T-helper 17 cell (primary cell): ENCODE measurements around the gene FANCD2OS. TPM values are rescaled to one million over a fixed set of nuclear protein-coding genes. Genes with fewer than 3 reads are reported as not detected.
A peak's percentile ranks its signal among the peaks of the same experiment; 100 is the strongest.
"Not testable (repeated sequence)": the region's sequence is repeated elsewhere in the genome, so short reads cannot be mapped to it uniquely, and the experiment has no call there.

ENCODE experiments used
- ATAC-seq: fragments of 150-1000 bp; cut with Tn5 transposase; 2 replicates; pipeline ENCODE4 v1.10.0; 2021; ENCODE audit warnings: mild to moderate bottlenecking, moderate library complexity
- DNase-seq, 3 donors: peaks; one replicate each; pipeline versions ENCODE4 v3.0.0 to v3.0.0-alpha.2; 2020 to 2021
- H3K9me3 ChIP-seq: one replicate; pipeline ENCODE4 v1.7.0; 2013; ENCODE audit warnings: low read length, mild to moderate bottlenecking; ENCODE audit not compliant: control insufficient read depth, poor library complexity, severe bottlenecking
- H3K27ac Mint-ChIP-seq: one replicate; pipeline ENCODE4 v1.8.0; 2022; ENCODE audit warnings: mild to moderate bottlenecking, moderate library complexity, mixed read lengths
- H3K27me3 Mint-ChIP-seq: one replicate; pipeline ENCODE4 v1.8.0; 2022; ENCODE audit warnings: mixed read lengths
- H3K36me3 Mint-ChIP-seq: one replicate; pipeline ENCODE4 v1.8.0; 2022; ENCODE audit warnings: low read depth, mixed read lengths
- H3K4me1 Mint-ChIP-seq: one replicate; pipeline ENCODE4 v1.8.0; 2022; ENCODE audit warnings: mild to moderate bottlenecking, mixed read lengths
- H3K4me3 Mint-ChIP-seq: one replicate; pipeline ENCODE4 v1.8.0; 2022; ENCODE audit warnings: mild to moderate bottlenecking, moderate library complexity, mixed read lengths
- total RNA-seq, 4 donors: library from RNA in 2 of 4; stranded (reverse) in 2 of 4; gene quantifications; one replicate each; pipeline ENCODE4 v1.2.3 and lab custom pipeline; 2022 to 2026

The FANCD2OS gene
- total RNA-seq, 2 donors from 2014 or later, result not detected

GRCh38 chr3:10122724-10123123 is 14.7 kb upstream of the FANCD2OS start:
- H3K4me3 Mint-ChIP-seq, result no peak overlapping the region
- H3K27me3 Mint-ChIP-seq, result no peaks in the 10 kb centered on the region
- H3K9me3 ChIP-seq, result no peaks in the 10 kb centered on the region
- DNase-seq (no peak), ATAC-seq (no peak)
- H3K36me3 Mint-ChIP-seq, result peaks cover 10% of the 10 kb centered on the region
- H3K4me1 Mint-ChIP-seq, result peaks cover 26% of the 10 kb centered on the region
- H3K27ac Mint-ChIP-seq, result peak overlapping the region; percentile 92

DNA sequence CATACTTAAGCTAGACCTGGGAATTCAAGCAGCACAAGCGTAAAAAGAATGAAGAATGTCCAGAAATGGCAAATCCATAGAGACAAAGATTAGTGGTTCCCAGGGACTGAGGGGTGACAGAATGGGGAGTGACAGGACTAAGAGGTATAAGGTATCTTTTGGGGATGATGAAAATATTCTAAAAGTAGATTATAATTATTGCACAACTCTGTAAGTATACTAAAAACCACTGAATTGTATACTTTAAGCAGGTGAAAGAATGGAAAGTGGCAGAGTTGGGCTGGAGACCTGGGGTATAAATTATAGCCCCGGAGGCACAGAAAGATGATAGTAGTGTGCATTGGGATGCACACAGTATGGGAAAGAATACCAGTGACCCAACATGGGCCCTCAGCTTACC is 13.0 kb upstream of the FANCD2OS start:
- no peaks in the 10 kb centered on the region for H3K27me3 Mint-ChIP-seq
- no peak overlapping the region for H3K4me3 Mint-ChIP-seq
- H3K9me3 ChIP-seq, result no peaks in the 10 kb centered on the region
- H3K4me1 Mint-ChIP-seq, result peaks cover 31% of the 10 kb centered on the region
- H3K27ac Mint-ChIP-seq, result peak overlapping the region; percentile 54
- peaks cover 9% of the 10 kb centered on the region for H3K36me3 Mint-ChIP-seq
- DNase-seq (no peak), ATAC-seq (no peak)

GRCh38 chr3:10119376-10119775 is 11.3 kb upstream of the FANCD2OS start:
- H3K36me3 Mint-ChIP-seq, result peaks cover 12% of the 10 kb centered on the region
- H3K27me3 Mint-ChIP-seq, result no peaks in the 10 kb centered on the region
- H3K27ac Mint-ChIP-seq, result no peak overlapping the region
- DNase-seq, result no peak
- H3K4me1 Mint-ChIP-seq, result peaks cover 33% of the 10 kb centered on the region
- ATAC-seq, result no peak
- no peaks in the 10 kb centered on the region for H3K9me3 ChIP-seq
- H3K4me3 Mint-ChIP-seq, result no peak overlapping the region

GRCh38 chr3:10116928-10117327 is 8.9 kb upstream of the FANCD2OS start:
- Mint-ChIP-seq H3K4me1 (peaks cover 24% of the 10 kb centered on the region), H3K27ac (no peak overlapping the region), H3K4me3 (peak overlapping the region; percentile 100), H3K36me3 (peaks cover 8% of the 10 kb centered on the region), H3K27me3 (no peaks in the 10 kb centered on the region)
- H3K9me3 ChIP-seq, result no peaks in the 10 kb centered on the region
- DNase-seq (no peak), ATAC-seq (no peak)

DNA sequence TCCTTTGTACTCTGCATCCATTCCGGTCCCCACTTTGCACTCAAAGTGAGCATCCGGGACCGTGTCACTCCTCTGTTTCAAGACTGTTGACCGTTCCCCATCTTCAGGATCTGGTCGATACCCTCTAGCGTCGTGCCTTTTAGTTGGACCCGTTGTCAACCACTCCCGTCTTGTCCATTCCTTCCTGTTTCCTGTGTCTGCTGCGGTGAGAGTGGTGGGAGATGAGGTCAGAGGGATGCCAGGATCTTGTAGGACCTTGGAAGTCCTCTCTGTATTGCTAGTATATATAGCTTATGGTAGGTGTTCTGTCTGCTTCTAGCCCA is 8.0 kb upstream of the FANCD2OS start:
- H3K9me3 ChIP-seq, result no peaks in the 10 kb centered on the region
- Mint-ChIP-seq H3K27ac (peak overlapping the region; percentile 96), H3K36me3 (peaks cover 8% of the 10 kb centered on the region), H3K27me3 (no peaks in the 10 kb centered on the region), H3K4me1 (peaks cover 21% of the 10 kb centered on the region), H3K4me3 (peak overlapping the region; percentile 100)
- no peak for ATAC-seq
- no peak for DNase-seq

DNA sequence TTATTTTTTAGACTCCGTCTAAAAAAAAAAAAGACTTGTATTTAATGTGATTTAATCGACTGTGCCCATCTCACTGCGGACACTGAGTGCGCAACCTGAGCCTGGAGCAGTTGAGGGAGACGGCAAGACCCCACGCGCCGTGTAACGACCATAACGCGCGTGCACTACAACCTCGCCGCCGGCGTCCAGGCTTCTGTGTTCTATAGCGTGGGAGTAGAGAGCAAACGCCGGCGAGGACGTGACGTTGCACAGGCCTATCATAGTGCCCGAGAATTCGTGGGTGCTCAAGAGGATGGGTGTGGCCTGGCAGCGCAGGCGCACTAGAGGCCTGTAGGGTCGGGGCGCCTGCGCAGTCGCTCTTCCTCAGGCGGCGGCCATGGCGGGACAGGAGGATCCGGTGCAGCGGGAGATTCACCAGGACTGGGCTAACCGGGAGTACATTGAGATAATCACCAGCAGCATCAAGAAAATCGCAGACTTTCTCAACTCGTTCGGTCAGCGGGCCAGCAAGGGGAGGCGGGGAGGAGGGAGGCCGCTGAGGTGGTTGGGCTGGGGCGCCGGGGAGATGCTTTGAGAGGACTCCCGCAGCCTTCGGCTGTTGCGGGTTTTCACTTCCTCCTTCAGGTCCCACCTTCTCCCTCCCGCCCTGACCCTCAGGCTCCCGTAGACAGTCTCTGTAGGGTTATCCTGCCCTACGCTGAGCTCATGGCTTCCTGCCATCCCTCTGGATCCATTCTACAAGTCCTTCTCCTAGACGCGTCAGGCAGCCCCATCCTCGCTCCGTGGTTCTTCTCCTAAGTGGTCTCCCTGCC is 7.5 kb upstream of the FANCD2OS start, which contains the start of gene BRK1:
BRK1 (plus strand) TSS at position 350 of the 812 bp plus-strand sequence; CDS start at position 377, 27 bp downstream.
- H3K9me3 ChIP-seq, result no peaks in the 10 kb centered on the region
- Mint-ChIP-seq H3K4me1 (peaks cover 15% of the 10 kb centered on the region), H3K27ac (peak within 1 kb of the TSS; percentile 96), H3K4me3 (peak within 1 kb of the TSS; percentile 100), H3K36me3 (peaks cover 8% of the 10 kb centered on the region), H3K27me3 (no peaks in the 10 kb centered on the region)
- DNase-seq (peak; percentile 78 to 90 (median 86)), ATAC-seq (peak; percentile 99)

- H3K27ac Mint-ChIP-seq, result no peak overlapping the region
- H3K9me3 ChIP-seq, result no peaks in the 10 kb centered on the region
- H3K4me1 Mint-ChIP-seq, result peaks cover 2% of the 10 kb centered on the region
- no peak overlapping the region for H3K4me3 Mint-ChIP-seq
- peaks cover 2% of the 10 kb centered on the region for H3K36me3 Mint-ChIP-seq
- no peak for ATAC-seq
- H3K27me3 Mint-ChIP-seq, result no peaks in the 10 kb centered on the region
- DNase-seq, result no peak
Observed at GRCh38 chr3:10106919-10107318, 1.1 kb downstream of the FANCD2OS start.

DNA sequence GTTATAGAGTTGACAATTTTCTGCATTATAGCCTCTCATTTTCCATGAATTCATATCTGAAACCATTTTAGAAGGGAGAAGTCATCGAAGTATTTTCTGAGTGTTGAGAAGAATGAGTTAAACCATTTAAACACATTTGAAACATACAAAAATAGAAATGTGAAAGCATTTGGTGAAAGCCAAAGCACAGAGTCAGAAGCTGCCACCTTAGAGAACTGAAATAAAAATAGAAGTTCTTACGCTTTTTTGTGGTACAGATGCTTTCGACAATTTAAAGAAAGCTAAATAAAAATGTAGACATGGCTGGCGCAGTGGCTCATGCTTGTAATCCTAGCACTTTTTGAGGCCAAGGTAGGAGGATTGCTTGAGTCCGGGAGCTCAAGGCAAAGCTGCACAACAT is 9.0 kb downstream of the FANCD2OS start:
- H3K36me3 Mint-ChIP-seq, result no peaks in the 10 kb centered on the region
- H3K4me1 Mint-ChIP-seq, result no peaks in the 10 kb centered on the region
- H3K9me3 ChIP-seq, result no peaks in the 10 kb centered on the region
- ATAC-seq, result no peak
- DNase-seq, result no peak
- H3K27ac Mint-ChIP-seq, result no peak overlapping the region
- no peak overlapping the region for H3K4me3 Mint-ChIP-seq
- no peaks in the 10 kb centered on the region for H3K27me3 Mint-ChIP-seq

DNA sequence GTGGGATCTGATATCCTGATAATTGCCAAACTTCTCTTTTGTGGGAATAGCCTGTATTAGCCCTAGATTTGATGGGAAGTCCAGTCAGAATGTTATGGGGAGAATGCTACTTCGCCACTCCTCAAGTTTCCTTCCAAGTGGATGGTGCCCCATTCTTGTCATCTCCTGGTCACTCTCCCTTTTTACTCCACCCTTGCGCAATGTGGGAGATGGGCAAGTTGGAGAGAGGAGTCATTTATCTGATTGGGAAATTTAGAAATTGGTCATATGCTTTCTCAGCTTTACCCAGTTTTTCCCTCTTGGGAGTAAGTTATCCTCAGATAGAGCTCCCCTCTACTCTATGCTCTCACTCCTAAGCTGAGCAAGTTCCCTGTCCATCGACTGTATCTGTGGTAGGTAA is 14.4 kb downstream of the FANCD2OS start:
- H3K27ac Mint-ChIP-seq, result no peak overlapping the region
- H3K4me3 Mint-ChIP-seq, result no peak overlapping the region
- peaks cover 3% of the 10 kb centered on the region for H3K36me3 Mint-ChIP-seq
- H3K9me3 ChIP-seq, result no peaks in the 10 kb centered on the region
- peaks cover 3% of the 10 kb centered on the region for H3K4me1 Mint-ChIP-seq
- H3K27me3 Mint-ChIP-seq, result no peaks in the 10 kb centered on the region
- ATAC-seq, result no peak
- no peak for DNase-seq

- not testable (repeated sequence) for DNase-seq, H3K9me3 ChIP-seq, H3K27ac Mint-ChIP-seq, H3K36me3 Mint-ChIP-seq, H3K4me3 Mint-ChIP-seq, ATAC-seq, H3K4me1 Mint-ChIP-seq, H3K27me3 Mint-ChIP-seq
Observed at GRCh38 chr3:10091387-10091786, 16.7 kb downstream of the FANCD2OS start.

DNA sequence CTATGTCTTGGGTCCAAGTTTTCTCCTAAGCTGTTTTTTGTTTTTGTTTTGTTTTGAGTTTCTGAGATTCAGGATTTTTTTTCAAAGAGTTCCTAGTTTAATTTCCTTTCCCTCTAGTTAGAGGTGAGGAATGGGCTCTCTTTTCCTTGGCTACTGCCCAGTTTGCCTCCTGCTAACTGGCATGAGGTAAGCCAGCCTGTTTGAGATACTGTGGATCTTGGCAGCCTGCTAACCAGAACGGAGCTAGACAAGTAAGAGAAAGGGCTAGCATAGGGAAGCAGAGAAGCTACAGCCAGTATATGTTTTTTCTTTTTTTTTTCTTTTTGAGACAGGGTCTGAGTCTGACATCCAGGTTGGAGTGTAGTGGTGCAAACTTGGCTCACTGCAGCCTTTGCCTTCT is 17.3 kb downstream of the FANCD2OS start:
- H3K36me3 Mint-ChIP-seq, H3K4me1 Mint-ChIP-seq, H3K27me3 Mint-ChIP-seq, ATAC-seq, H3K9me3 ChIP-seq, H3K4me3 Mint-ChIP-seq, H3K27ac Mint-ChIP-seq, DNase-seq: not testable (repeated sequence)

DNA sequence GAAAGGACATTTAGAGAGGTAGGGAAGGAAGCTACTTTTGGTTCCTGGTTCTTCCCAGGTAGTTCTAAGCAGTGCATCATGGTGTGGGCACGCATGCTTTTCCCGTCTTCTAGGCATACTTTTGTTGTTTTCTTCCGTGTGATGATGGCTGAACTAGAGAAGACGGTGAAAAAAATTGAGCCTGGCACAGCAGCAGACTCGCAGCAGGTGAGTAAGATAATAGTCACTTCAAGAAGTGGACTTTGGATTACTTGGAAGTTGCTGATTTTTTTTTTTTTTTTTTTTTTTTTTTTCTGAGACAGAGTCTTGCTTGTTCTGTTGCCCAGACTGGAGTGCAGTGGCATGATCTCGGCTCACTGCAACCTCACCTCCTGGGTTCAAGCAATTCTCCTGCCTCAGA is 17.9 kb downstream of the FANCD2OS start:
- no peaks in the 10 kb centered on the region for H3K9me3 ChIP-seq
- Mint-ChIP-seq H3K27ac (no peak overlapping the region), H3K36me3 (peaks cover 3% of the 10 kb centered on the region), H3K4me3 (no peak overlapping the region), H3K4me1 (peaks cover 3% of the 10 kb centered on the region), H3K27me3 (no peaks in the 10 kb centered on the region)
- DNase-seq (no peak), ATAC-seq (no peak)

DNA sequence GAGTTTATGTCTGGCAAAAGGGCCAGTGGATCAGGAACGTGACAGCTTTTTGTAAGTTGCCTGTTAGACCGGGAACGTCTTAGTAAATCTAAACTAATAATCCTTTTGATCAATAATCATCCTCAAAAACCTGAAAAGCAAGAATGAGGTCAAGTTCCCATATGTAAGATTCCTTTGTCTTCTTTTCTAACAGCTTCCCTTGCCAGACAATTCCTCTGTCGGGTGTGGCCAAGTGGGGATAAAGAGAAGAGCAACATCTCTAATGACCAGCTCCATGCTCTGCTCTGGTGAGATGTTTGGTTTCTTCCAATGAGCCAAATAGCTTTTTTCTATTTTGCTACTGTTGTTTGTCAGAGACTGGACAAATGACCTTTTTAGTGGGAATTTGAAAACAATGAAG is 19.8 kb downstream of the FANCD2OS start:
- H3K36me3 Mint-ChIP-seq, result peaks cover 5% of the 10 kb centered on the region
- peaks cover 3% of the 10 kb centered on the region for H3K4me1 Mint-ChIP-seq
- DNase-seq (no peak), ATAC-seq (no peak)
- H3K9me3 ChIP-seq, result no peaks in the 10 kb centered on the region
- no peak overlapping the region for H3K4me3 Mint-ChIP-seq
- H3K27me3 Mint-ChIP-seq, result no peaks in the 10 kb centered on the region
- no peak overlapping the region for H3K27ac Mint-ChIP-seq

- H3K27ac Mint-ChIP-seq, result no peak overlapping the region
- H3K4me3 Mint-ChIP-seq, result no peak overlapping the region
- H3K36me3 Mint-ChIP-seq, result peaks cover 12% of the 10 kb centered on the region
- no peaks in the 10 kb centered on the region for H3K4me1 Mint-ChIP-seq
- no peaks in the 10 kb centered on the region for H3K27me3 Mint-ChIP-seq
- no peak for ATAC-seq
- no peaks in the 10 kb centered on the region for H3K9me3 ChIP-seq
- no peak for DNase-seq
Observed at GRCh38 chr3:10085738-10086137, 22.3 kb downstream of the FANCD2OS start.
